C4-2B (cell line): ENCODE measurements around the gene EPHA5.

Source experiments
- H3K27ac ChIP-seq: fragments of 450-650 bp; 2 replicates; pipeline ENCODE4 v1.5.1; 2017
- ZFX ChIP-seq: fragments of 450-650 bp; IDR thresholded peaks from 2 replicates; pipeline ENCODE4 v1.6.1; 2017
- TF ChIP-seq, protein P1 (sequence below): fragments of 450-650 bp; conservative IDR thresholded peaks from 2 replicates; pipeline ENCODE4 v1.5.1; 2017; ENCODE audit warnings: mild to moderate bottlenecking

The EPHA5 gene

DNA sequence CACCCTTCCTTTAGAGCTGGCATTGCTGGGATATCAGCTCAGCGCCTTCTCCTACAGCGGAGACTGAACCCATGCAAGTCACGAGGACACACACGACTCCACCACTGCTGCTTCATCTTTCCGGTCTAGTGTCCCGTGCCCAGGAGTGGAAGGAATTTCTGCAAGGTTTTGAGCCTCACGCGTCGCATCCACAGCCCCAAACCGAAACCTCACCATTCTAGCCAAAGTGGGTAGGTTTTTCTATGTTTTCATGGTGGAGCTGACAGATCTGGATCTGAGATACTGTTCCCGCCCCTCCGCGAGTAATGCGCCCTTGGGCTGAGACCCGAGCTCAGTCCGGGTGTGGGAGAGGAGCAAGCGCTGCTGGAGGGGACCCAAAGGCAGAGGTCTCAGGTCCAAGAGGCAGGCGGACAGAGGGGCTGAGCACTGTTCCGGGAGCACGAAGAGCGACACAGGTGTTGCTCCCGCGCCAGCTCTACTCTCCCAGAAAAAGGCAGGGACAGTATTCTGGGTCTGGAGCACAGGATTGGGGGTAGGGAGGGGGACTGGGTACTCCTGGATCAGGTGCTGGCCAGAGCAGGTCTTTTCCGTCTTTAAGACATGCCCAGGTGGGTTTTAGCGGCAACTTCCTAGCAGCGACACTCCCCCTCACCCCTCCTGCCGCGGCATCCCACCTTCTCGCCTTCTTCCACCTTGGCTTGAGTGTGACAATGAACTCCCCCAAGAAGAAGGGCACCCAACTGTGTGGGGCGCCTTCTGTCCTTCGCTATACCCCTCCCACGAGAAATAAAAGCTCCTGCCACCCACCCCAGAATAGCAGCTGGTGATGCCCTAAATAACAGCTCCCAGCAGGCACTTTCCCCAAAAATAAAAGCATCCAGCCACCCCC lies 1.8 kb downstream of the EPHA5 start:
- no peak for TF ChIP-seq ZFX
- no peak overlapping the region for H3K27ac ChIP-seq

DNA sequence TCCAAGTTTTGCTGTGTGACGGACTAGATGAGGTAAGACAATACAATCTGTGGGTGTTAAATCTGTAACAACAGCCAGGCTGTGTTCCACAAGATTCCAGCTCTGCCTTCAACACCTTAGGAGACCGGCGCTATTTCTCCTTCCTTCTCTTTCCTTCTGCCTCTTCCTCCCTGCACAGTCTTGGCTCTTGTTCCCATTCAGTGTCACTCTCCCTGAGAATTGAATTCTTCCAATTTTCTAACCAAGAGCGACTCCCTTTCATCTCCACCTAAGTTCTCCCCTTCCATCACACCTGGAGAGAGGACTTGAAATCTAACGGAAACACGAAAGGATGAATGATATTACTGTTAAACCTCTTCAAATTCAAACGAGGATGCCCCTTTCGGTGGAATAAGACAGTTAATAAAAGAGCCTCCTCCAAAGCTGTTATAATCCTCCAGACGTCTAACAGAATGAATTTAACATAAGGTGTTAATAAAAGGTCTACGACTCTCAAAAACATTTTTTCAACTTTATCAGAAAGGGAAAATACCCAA lies 2.7 kb downstream of the EPHA5 start:
- no peak overlapping the region for H3K27ac ChIP-seq
- TF ChIP-seq ZFX: no peak
- TF ChIP-seq, protein P1, sequence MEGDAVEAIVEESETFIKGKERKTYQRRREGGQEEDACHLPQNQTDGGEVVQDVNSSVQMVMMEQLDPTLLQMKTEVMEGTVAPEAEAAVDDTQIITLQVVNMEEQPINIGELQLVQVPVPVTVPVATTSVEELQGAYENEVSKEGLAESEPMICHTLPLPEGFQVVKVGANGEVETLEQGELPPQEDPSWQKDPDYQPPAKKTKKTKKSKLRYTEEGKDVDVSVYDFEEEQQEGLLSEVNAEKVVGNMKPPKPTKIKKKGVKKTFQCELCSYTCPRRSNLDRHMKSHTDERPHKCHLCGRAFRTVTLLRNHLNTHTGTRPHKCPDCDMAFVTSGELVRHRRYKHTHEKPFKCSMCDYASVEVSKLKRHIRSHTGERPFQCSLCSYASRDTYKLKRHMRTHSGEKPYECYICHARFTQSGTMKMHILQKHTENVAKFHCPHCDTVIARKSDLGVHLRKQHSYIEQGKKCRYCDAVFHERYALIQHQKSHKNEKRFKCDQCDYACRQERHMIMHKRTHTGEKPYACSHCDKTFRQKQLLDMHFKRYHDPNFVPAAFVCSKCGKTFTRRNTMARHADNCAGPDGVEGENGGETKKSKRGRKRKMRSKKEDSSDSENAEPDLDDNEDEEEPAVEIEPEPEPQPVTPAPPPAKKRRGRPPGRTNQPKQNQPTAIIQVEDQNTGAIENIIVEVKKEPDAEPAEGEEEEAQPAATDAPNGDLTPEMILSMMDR: no peak

DNA sequence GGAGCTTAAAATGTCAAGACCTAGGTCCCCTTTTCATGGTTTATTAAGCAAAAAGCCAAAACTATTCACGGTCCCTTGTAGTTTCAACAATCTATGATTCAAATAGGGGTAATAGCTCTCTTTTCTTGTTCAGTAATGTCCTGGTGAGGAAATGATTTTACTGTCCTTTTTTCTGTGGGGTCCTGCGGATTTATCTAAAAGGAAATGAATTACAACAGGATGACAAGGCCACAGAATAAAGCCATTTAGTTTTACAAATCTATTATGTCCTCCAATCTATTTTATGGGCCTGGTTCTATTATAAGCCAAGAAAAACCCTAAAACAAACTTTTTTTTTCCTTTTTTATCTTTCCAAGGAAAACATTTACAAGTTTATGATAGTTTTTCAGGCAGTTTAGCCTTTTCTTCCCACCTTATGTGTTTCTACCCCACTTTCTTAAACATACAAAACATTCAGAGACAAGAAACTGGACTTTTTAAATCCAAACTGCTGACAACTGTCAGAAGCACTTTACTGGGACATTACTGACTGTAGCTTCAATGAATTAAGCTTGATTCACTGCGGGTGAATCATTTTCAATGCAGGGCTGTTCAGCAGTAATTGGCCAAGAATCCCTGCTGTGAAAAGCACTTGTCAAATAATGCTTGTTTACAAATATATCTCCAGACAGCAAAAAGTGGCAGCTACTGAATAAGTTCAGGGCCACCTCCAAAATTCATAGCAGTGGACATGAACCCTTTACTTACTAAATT lies 4.3 kb downstream of the EPHA5 start:
- H3K27ac ChIP-seq: no peak overlapping the region
- TF ChIP-seq, protein P1: no peak
- TF ChIP-seq ZFX: no peak

DNA sequence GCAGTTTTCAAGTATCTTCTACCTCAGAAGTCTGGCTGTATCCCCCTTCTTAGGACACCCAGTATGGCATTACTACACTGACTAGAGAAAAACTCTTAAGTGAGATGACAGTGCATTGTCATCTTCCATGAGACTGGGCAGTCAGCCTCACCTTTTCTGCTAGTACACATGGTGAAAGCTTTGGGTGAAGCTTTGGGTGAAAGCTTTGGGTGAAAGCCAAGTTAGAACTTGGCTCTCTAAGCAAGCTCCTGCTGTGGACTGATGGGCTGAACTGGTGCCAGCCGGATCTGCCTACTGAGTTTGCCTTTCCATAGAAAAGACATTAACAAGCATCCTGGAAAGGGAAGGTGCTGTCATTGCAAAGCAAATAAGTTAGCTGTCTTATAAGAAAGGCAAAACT lies 8.8 kb downstream of the EPHA5 start:
- no peak overlapping the region for H3K27ac ChIP-seq
- TF ChIP-seq ZFX: no peak
- TF ChIP-seq, protein P1: no peak

DNA sequence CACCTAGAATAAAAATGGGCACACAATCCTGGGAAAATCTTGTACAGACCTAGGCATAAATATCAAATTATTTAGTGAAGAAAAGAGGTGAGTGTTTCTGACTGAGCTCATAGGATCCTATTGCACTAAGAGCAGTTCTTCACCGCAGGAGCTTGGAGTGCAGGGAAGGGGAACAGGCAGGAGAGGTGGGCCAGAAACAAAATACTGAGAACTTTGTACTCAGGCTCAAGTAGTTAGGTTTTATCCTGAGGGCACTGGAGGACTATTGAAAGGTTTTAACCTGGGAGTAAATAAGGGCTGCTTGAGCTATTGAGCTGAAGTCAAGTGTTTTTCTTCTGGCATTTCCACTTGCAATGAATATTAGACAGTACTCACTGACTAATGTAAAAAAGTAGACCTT lies 12.2 kb downstream of the EPHA5 start:
- no peak overlapping the region for H3K27ac ChIP-seq
- TF ChIP-seq, protein P1: no peak
- no peak for TF ChIP-seq ZFX

DNA sequence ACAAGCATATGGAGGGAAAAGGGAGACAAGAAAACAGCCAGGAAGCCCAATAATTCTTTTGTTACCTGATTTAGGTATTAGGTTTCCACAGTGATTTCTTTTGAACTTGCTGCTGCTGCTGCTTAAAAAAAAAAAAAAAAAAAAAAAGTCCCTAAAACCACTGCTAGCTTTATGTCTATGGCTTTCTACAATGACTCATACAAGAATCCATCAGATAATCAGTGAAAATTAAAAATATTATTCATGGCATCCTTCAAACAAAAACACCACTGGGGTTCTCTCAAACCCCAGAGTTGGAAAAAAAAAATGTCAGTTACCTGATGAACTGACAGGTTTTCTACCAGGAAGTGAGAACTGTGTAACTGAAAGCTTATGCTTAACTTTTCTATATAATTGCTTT lies 14.3 kb downstream of the EPHA5 start:
- H3K27ac ChIP-seq: no peak overlapping the region
- no peak for TF ChIP-seq ZFX
- TF ChIP-seq, protein P1: no peak

DNA sequence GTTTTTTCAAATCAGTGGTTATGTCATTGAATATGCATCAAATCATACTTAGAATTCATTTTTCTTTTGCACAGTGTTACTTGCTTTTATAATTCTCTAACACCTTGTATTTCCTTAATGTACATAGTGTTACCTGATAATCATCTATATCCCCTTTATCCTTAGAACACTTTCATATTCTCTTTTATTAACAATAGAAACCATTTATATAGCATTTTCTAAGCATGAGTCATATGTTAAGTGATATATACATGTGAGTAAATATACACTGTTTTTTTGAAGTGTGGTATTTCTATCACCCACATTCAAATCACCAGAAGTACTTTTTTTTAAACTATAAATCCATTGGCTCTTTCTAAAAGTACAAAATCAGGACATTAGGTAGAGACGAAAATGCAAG lies 15.3 kb downstream of the EPHA5 start:
- TF ChIP-seq ZFX: no peak
- TF ChIP-seq, protein P1: no peak
- H3K27ac ChIP-seq: no peak overlapping the region
